ENCODE results near the gene OPCML. TPM values are rescaled to one million over a fixed set of nuclear protein-coding genes. Genes with fewer than 3 reads are reported as not detected.

The OPCML gene
- total RNA-seq, 1 donor from 2014 or later, result 2.7 TPM

- H3K36me3 Mint-ChIP-seq (ENCODE audit: low read depth), result no peaks in the 10 kb centered on the region
- no peak for TF ChIP-seq CTCF (IDR thresholded peaks at IDR 0.05)
- DNase-seq (ENCODE audit: low spot score), result no peak
- H3K9me3 Mint-ChIP-seq (ENCODE audit: low read depth), result peaks cover 5% of the 10 kb centered on the region
- no peaks in the 10 kb centered on the region for H3K27me3 Mint-ChIP-seq (ENCODE audit: low read depth)
- peak overlapping the region; percentile 50 for H3K27ac Mint-ChIP-seq (ENCODE audit: unreplicated experiment)
- no peak overlapping the region for H3K4me3 Mint-ChIP-seq (ENCODE audit: unreplicated experiment)
- peaks cover 22% of the 10 kb centered on the region for H3K4me1 Mint-ChIP-seq (ENCODE audit: low read depth)
Measured at GRCh38 chr11:132496341-132496740, 1036.0 kb downstream of the OPCML start.

GRCh38 chr11:132493801-132494200 is 1038.5 kb downstream of the OPCML start:
- DNase-seq (ENCODE audit: low spot score), result no peak
- H3K9me3 Mint-ChIP-seq (ENCODE audit: low read depth), result peaks cover 7% of the 10 kb centered on the region
- H3K27ac Mint-ChIP-seq (ENCODE audit: unreplicated experiment), result no peak overlapping the region
- no peaks in the 10 kb centered on the region for H3K27me3 Mint-ChIP-seq (ENCODE audit: low read depth)
- no peak overlapping the region for H3K4me3 Mint-ChIP-seq (ENCODE audit: unreplicated experiment)
- no peak for TF ChIP-seq CTCF (IDR thresholded peaks at IDR 0.05)
- H3K4me1 Mint-ChIP-seq (ENCODE audit: low read depth), result peaks cover 22% of the 10 kb centered on the region
- no peaks in the 10 kb centered on the region for H3K36me3 Mint-ChIP-seq (ENCODE audit: low read depth)

GRCh38 chr11:132490978-132491377 is 1041.3 kb downstream of the OPCML start:
- H3K4me3 Mint-ChIP-seq (ENCODE audit: unreplicated experiment), result no peak overlapping the region
- DNase-seq (ENCODE audit: low spot score), result no peak
- no peak overlapping the region for H3K27ac Mint-ChIP-seq (ENCODE audit: unreplicated experiment)
- TF ChIP-seq CTCF (IDR thresholded peaks at IDR 0.05), result no peak
- no peaks in the 10 kb centered on the region for H3K27me3 Mint-ChIP-seq (ENCODE audit: low read depth)
- peaks cover 3% of the 10 kb centered on the region for H3K9me3 Mint-ChIP-seq (ENCODE audit: low read depth)
- H3K4me1 Mint-ChIP-seq (ENCODE audit: low read depth), result peaks cover 7% of the 10 kb centered on the region
- no peaks in the 10 kb centered on the region for H3K36me3 Mint-ChIP-seq (ENCODE audit: low read depth)

- Mint-ChIP-seq H3K27me3 (ENCODE audit: low read depth) (no peaks in the 10 kb centered on the region), H3K9me3 (ENCODE audit: low read depth) (peaks cover 5% of the 10 kb centered on the region), H3K27ac (ENCODE audit: unreplicated experiment) (no peak overlapping the region), H3K4me1 (ENCODE audit: low read depth) (no peaks in the 10 kb centered on the region), H3K36me3 (ENCODE audit: low read depth) (no peaks in the 10 kb centered on the region), H3K4me3 (ENCODE audit: unreplicated experiment) (no peak overlapping the region)
- DNase-seq (ENCODE audit: low spot score), result no peak
- TF ChIP-seq CTCF (IDR thresholded peaks at IDR 0.05), result no peak
Measured at GRCh38 chr11:132486060-132486459, 1046.2 kb downstream of the OPCML start.

GRCh38 chr11:132475026-132475425 is 1057.3 kb downstream of the OPCML start:
- H3K36me3 Mint-ChIP-seq (ENCODE audit: low read depth), result peaks cover under 1% of the 10 kb centered on the region
- H3K4me3 Mint-ChIP-seq (ENCODE audit: unreplicated experiment), result no peak overlapping the region
- TF ChIP-seq CTCF (IDR thresholded peaks at IDR 0.05), result no peak
- H3K4me1 Mint-ChIP-seq (ENCODE audit: low read depth), result peaks cover 19% of the 10 kb centered on the region
- H3K27me3 Mint-ChIP-seq (ENCODE audit: low read depth), result no peaks in the 10 kb centered on the region
- DNase-seq (ENCODE audit: low spot score), result no peak
- H3K27ac Mint-ChIP-seq (ENCODE audit: unreplicated experiment), result no peak overlapping the region
- peaks cover 4% of the 10 kb centered on the region for H3K9me3 Mint-ChIP-seq (ENCODE audit: low read depth)
